Stimulated activated CD4-positive, alpha-beta T cell treated with anti-CD3 and anti-CD28 coated beads, Interleukin-1b, Interleukin-23, amount 100 ng/mL, for 24 hours (primary cell): ENCODE results near the gene HLA-DQB2.
"Not testable (repeated sequence)": the region's sequence is repeated elsewhere in the genome, so short reads cannot be mapped to it uniquely, and the experiment has no call there.

Experiments
- DNase-seq, 4 experiments: peaks; one replicate each; pipeline ENCODE4 v3.0.0-alpha.2; 2020; ENCODE audit warnings: low read depth in 4 of 4, low spot score in 1 of 4

The HLA-DQB2 gene

DNA sequence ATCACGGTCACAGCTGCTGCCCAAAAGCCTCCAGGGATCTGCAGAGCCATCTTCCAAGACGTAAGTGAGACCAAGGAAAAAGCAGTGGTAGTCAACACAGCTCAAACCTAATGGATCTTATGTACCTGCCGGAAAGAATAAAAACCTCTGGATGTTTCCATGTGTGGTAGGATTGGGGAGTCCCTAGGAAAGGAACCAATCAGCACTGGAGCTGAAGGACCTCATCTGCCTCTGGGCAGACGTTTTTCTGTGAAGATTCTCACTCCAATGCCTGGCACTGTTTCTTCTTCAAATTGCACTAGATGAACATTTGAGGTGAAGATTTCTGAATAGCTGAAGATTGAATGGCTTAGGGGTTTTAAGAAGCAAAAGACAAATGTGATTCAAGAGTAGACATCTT, at the start of gene HLA-DQB2:
Gene HLA-DQB2 (minus strand): TSS at position 112 of the 400 bp plus-strand sequence. CDS start 62 bp downstream, at position 50.
- DNase-seq, result no peak

DNA sequence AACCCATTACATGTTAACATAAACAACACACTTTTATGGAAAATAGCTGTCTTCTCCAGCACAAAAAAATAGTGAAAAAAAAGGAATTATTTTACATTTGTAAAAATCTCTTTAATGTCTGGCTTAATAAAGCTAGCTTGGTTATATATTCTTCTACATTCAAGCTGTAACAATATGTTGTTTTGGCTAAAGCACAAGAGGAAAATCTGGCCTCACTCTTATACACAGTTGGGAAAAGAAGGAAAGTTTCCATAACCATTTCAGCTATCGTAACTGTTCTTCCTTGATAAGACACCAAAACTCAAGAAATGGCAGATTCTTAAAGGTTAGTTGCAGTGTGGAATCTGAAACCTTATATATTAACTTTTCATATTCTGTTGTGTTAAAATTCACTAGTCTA, 45.8 kb upstream of the HLA-DQB2 start:
- DNase-seq, result no peak

DNA sequence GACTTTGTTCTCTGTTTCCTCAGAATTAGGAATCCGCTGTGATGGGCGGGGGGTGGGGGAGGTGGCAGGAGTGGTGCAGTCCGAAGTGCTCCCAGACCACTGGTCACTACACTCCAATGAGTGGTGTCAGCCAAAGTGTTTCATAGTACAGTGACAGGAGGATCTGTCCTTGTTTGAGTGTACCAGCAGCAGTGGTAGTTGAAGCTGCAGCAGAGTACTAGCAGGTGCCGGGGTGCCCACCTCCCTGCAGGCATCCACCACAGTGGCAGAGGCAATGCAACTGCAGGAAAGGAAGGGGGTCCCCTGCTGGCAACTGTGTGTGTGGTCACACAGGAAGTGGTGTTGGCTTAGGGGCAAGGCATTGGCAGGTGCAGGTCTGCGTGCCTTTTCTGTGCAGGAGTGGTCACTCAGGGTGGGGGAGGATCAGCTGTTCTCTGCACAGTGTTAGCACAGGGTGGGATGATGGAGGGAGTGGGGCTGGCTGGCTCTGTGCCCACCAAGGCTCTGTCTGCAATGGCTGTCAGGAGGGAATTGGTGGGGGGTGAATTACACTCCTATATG, 43.8 kb upstream of the HLA-DQB2 start:
- no peak for DNase-seq

DNA sequence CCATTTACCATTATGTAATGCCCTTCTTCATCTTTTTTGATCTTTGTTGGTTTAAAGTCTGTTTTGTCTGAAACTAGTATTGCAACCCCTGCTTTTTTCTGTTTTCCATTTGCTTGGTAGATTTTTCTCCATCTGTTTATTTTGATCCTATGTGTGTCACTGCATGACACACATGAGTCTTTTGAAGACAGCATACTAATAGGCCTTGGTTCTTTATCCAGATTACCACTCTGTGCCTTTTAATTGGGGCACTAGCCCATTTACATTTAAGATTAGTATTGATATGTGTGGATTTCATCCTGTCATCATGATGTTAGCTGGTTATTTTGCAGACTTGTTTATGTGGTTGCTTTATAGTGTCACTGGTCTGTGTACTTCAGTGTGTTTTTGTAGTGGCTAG, 42.1 kb upstream of the HLA-DQB2 start:
- DNase-seq, result not testable (repeated sequence)

DNA sequence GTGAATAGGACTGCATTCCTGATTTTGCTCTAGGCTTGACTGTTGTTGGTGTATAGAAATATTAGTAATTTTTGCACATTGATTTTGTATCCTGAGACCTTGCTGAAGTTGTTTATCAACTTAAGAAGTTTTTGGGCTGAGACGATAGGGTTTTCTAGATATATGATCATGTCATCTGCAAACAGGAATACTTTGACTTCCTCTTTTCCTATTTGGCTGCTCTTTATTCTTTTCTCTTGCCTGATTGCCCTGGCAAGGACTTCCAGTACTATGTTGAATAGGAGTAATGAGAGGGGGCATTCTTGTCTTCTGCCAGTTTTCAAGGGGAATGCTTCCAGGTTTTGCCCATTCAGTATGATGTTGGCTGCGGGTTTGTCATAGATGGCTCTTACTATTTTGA, 40.1 kb upstream of the HLA-DQB2 start:
- DNase-seq, result no peak

DNA sequence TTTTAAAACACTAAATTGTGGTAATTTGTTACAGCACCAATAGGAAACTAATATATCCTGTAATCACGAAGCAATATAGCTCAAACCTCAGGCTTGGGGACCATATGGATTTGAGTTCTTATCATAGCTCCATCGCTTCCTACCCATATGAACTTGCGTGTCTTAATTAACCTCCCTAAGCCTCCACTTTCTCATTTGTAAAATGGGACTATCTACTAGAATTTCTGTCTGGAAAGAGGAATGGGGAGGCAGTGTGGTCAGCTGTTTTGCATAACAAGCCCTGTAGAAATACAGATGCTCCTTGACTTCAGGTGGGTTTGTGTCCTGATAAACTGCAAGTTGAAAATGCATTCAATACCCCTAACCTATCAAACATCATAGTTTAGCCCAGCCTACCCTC, 36.4 kb upstream of the HLA-DQB2 start:
- DNase-seq, result no peak

DNA sequence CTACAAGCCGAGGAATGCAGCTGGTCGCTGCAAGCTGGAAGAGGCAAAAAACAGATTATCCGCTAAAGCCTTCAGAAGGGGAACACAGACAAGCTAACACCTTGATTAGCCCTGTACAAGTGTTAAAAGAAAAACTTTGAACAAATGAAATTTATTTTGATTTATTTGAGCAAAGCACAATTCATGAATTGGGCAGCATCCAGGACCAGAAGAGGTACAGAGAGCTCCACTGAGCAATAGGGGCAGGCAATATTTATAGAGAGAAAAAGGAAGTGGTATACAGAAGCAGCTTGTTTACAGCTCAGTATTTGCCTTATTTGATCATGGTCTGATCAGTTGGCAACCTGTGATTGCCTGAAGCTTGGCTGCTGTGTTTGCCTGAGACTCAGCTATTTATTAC, 35.8 kb upstream of the HLA-DQB2 start:
- DNase-seq, result no peak

DNA sequence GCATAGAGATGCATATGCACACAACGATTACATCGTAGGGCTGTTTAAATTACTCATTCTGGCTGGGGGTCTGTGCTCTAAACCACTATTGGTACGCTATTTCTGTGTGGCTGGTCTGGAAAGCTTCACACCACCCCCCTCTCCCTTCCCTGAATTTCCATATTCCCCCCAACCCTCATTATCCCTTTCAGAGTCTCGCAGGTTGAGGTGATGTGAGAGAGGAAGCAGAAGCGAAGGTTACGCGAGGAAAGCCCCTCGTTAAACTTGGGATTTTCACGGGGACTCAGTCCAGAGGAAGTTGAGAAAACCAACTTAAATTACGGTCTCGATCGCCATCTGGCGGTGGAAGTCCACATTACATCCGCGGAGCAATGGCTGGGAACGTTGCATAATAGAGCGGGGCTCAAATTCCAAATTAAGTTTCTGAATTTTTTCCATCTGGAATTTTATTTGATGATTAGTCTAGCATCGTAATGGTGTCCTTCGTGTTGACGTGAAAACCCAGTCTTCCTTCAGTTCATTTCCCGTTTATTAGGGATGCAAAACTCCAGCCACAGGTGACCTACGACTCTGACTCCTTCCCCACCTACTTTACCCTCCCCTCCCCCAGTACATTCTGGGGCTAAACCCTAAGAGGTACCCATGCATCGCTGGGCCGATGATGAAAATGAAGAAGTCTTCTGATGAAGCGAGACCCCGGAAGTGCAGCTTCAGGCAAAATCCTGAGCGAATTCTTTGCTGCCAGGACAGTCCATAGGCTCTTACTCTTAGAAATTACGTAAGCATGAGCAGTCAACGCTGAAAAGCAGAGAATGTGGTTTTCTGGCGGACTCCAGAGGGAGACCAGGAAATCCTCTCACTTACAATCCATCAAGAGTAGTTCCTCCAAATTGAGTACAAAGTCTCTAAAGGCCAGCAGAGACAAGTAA, 33.8 kb upstream of the HLA-DQB2 start:
- DNase-seq, result peak; percentile 61 to 79 (median 63)

DNA sequence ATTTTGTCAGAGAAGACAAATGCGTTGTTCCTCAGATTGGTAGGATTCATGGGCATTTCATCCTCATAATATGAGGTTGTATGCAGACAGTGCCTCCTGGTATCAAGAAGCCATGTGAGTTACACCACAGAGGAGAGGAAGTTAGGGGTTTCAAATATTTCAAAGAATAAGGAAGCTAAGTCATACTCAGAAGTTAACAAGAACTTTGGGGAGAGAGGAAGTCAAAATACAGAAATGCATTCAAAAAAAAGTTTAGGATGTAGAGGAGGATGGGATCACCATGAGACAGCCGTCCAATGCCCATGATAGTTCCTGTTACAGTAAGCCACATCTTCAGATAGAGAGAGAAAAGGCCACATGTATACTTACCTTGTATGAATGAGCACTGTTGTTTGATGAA, 31.2 kb upstream of the HLA-DQB2 start:
- DNase-seq, result no peak

DNA sequence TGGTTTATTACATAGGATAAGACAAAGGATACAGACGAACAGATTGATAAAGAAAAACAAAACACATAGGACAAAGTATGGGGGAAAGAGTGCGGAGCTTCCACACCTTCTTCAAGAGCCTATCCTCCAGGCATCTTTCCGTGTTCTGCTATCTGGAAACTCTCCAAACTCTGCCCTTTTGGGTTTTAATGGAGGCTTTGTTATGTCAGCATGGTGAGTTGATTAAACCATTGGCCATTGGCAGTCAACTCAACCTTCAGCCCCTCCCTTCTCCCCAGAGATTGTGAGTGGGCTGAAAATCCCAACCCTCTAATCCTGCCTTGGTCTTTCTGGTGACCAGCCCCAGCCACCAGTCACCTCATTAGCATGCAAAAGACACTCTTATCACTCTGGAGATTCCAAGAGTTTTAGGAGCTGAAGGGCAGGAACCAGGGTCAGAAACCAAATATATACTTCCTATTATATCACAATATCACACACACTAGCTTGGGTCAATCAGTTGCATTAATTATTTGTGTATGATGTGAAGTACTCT, 29.6 kb upstream of the HLA-DQB2 start:
- DNase-seq, result no peak

DNA sequence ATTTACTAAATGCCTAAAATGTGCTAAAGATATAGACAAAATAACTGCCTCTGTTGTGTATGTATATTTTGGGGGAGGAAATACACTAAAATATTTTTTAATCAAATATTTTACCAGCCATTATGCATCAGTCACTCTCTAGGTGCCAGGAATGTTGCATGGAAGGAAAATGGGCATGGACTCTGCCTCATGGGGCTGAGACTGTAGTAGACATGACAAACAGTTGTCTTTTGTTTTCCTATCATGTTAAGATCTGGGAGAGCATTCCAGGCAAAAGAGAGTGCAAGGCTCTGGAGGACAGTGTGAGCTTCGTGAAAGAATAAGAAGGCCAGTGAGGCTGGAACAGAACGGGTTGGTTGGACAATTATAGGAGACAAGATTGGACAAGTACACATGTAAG, 27.0 kb upstream of the HLA-DQB2 start:
- DNase-seq, result no peak

DNA sequence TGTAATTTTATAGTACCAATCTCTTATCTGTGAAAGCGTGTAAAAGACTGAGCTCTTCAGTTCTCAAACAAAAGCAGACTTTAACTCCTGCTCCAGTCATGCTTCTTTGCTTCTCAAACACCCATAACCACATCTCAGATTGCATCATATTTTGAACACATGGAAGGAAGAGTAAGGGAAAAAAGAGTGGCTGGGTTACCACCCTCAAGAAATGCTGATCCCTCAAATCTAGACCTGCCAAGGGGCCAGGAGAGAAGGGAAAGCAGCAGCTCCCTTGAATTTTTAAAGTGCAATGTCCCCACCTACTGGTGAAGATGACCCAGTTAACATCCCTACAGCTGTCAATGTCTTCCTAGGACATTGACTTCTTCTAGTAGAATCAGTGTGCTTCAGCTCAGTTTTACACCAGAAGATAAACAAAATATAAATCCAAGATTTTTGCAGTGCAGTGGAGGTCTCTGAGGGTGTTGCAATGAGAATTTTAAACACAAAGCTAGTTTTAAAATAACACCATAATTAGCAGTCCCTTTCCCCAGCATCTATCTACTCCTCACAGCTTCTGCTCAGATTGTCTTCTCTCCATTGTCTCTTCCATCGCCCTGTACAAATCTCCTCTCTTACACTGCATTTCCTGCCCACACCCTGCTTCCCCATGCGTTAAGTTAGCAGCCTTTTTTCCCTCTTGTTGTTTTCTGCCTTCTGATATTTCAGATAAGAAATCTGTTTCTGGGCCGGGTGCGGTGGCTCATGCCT, 22.6 kb upstream of the HLA-DQB2 start:
- no peak for DNase-seq

DNA sequence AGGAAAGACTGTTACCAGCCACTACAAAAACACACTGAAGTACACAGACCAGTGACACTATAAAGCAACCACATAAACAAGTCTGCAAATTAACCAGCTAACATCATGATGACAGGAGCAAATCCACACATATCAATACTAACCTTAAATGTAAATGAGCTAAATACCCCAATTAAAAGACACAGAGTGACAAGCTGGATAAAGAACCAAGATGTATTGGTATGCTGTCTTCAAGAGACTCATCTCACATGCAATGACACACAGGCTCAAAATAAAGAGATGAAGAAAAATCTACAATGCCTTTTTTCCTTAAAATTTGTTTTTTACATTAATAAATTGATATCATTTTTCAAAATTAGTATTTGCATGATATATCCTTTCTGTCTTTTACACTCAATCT, 19.6 kb upstream of the HLA-DQB2 start:
- not testable (repeated sequence) for DNase-seq

DNA sequence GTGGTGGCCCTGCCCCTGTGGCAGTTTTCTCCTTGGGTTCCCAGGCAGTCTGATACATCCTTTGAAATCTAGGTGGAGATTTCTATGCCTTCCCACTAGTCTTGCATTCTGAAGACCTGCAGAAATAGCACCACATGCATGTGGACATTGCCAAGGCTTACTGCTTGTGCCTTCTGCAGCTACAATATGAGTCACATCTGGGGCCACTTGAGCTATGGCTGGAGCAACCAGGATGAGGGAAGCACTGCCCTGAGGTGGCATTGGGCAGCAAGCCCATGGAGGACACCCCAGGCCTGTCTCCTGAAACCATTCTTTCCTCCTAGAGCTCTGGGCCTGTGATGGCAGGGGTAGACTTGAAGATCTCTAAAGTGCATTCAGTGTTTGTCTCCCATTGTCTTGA, 15.7 kb upstream of the HLA-DQB2 start:
- no peak for DNase-seq

DNA sequence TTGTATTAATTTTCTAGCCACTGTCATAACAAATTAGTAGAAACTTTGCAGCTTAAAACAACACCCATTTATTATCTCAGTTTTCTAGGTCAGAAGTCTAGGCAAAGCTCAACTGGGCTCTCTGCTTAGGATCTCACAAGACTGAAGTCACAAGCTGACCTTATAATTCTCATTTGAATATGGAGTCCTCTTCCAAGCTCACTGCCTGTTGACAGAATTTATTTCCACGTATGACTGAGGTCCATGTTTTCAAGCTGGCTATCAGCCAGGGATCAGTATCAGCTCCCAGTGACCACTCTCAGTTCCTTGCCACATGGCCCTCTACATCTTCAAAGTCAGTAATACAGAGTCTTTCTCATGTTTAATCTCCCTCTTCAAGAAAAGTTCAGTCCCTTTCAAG, 11.7 kb upstream of the HLA-DQB2 start:
- no peak for DNase-seq

DNA sequence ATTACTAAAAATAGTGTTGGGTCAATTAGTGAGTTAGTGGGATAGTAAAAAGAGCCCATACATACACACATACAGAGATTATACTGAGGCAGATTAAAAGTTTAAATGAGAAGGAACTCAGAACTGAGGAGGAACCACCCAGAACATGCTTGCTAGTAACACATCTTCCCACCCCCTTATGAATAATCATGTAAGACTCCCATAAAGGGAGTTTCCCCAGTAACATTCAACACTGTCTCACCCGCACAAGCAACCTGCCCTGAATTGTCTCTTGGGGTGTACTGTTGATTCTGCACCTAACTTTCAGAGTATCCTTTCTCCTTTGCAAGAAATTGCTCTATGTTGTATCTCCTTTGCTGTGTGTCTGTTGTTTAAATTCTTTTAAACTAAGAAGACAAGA, 11.1 kb upstream of the HLA-DQB2 start:
- no peak for DNase-seq

DNA sequence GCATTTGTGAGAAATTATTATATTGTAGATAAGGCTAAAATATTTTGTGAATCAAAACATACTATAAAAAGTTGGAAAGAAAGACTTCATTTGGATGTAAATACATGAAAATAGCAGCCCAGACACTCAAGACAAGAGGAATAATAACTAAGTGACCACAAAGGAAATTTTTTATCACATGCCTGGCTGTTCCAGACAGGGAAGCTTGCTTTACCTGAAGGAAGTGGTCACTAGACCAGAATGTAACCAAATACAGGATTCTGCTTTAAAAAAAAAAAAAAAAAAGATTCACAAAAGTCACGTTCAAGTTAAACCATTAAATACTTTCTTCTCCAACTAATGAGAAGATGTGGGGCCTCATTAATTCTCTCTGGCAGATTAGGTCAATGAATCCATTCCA, 9.3 kb upstream of the HLA-DQB2 start:
- no peak for DNase-seq

DNA sequence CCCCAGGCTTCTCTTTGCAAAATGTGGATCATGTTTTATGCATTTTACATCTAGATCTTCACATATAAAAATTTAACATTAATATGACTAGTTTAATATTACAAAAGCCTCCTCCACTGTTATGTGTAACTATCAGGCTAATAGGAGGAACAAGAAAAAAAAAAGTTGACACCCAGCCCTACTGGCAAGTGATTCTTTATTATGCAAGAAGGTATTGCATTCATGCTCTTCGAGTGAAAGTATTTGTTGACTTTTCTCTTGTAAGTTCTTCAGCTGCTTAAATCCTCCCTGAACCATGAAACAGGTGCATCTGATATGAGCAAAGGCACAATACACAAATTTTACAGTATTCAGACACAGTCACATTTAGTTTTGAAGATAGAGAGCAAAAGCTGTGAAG, 716 bp upstream of the HLA-DQB2 start:
- no peak for DNase-seq

DNA sequence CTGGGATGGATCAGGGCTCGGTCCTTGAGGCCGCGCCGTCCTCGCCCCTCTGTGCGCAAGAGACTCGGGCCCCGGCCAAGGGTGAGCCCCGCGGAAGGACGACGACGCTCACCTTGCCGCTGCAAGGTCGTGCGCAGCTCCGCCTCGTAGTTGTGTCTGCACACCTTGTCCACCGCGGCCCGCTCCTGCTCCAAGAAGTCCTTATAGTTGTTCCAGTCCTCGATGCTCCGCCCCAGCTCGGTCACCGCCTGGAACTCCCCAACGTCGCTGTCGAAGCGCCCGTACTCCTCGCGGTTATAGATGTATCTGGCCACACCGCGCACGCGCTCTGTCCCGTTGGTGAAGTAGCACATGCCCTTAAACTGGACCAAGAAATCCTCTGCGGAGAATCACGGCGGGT, 1.8 kb downstream of the HLA-DQB2 start:
- no peak for DNase-seq

DNA sequence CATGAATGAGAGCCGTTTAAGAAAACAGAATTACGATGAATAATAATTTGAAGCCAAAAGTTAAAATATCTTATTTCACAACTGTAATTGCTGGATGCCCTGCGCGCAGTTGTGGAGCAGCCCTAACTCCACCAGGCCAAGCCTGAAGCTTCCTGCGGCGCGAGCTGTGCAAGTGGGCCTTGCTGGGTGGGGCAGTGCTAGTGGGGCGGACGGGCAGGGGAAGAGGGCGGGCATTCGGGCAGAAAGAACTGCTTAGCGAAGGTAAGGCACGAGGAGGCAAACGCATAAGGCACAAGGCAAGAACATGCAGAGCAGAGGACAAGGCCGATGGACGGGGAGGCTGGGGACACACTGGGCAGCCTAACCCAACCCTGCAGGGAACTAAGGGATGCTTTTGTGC, 2.3 kb downstream of the HLA-DQB2 start:
- DNase-seq, result no peak

DNA sequence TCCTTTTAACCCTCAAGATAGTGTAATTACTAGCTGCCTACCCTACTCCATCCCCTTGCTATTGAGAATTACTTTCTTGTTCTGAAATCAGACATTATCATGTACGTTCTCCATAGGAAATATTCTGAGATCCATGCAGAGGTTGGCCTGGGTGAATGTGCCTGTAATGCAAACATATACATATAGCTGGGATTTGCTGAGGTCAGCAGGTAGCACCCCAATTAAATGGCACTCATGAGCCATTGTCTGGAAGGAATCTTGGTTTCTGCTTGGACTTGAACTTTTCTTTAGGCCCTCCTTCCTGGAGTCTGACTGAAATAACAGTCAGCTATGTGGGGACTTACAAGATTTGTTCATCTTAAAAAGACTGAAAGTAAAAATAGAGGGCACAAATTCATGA, 3.7 kb downstream of the HLA-DQB2 start:
- DNase-seq, result no peak

DNA sequence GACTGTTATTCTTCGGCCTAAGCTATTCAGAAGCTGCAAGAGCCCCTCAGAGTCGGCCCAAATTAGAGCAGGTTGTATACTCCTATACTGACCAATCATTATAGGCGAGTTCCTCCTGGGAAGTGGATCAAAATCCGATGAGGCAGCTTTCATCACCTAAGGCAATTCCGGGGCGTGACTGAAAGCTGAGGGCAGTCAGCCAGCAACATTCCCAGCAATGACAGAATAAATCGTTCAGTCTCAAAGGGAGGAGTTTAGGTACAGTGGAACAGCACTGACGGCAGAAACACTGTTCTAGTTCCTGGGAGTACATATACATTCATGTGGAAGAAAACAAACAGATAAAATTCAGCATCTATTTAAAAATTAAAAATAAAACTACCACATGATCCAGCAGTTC, 10.8 kb downstream of the HLA-DQB2 start:
- no peak for DNase-seq
